ENCODE measurements around the gene FAM234B.
"Not testable (repeated sequence)": the region's sequence is repeated elsewhere in the genome, so short reads cannot be mapped to it uniquely, and the experiment has no call there.

The FAM234B gene

GRCh38 chr12:13066014-13066413, 21.8 kb downstream of the FAM234B start:
- DNase-seq, result no peak

GRCh38 chr12:13066459-13066858, 22.3 kb downstream of the FAM234B start:
- DNase-seq, result no peak

GRCh38 chr12:13067322-13067721, 23.1 kb downstream of the FAM234B start:
- no peak for DNase-seq

- DNase-seq, result no peak
Measured at GRCh38 chr12:13069380-13069779, 25.2 kb downstream of the FAM234B start.

GRCh38 chr12:13071305-13072280, 27.4 kb downstream of the FAM234B start:
- DNase-seq, result peak in 1 of 3 experiments; percentile 41

GRCh38 chr12:13073173-13073572, 29.0 kb downstream of the FAM234B start:
- no peak for DNase-seq

GRCh38 chr12:13074396-13075117, 30.4 kb downstream of the FAM234B start:
- peak in 1 of 3 experiments; percentile 25 for DNase-seq

- no peak for DNase-seq
Measured at GRCh38 chr12:13075118-13075480, 30.9 kb downstream of the FAM234B start.

- no peak for DNase-seq
Measured at GRCh38 chr12:13075786-13076570, 31.8 kb downstream of the FAM234B start.

GRCh38 chr12:13079440-13079906, 35.3 kb downstream of the FAM234B start:
- DNase-seq, result peak in 1 of 3 experiments; percentile 47

- DNase-seq, result no peak
Measured at GRCh38 chr12:13080266-13080665, 36.1 kb downstream of the FAM234B start.

GRCh38 chr12:13082861-13083260, 38.7 kb downstream of the FAM234B start:
- no peak for DNase-seq

- not testable (repeated sequence) for DNase-seq
Measured at GRCh38 chr12:13083638-13084037, 39.5 kb downstream of the FAM234B start.

- DNase-seq, result no peak
Measured at GRCh38 chr12:13084898-13085640, 40.9 kb downstream of the FAM234B start.

GRCh38 chr12:13085968-13086686, 41.9 kb downstream of the FAM234B start:
- peak in 1 of 3 experiments; percentile 37 for DNase-seq

GRCh38 chr12:13087766-13088165, 43.6 kb downstream of the FAM234B start:
- no peak for DNase-seq

GRCh38 chr12:13088496-13088895, 44.3 kb downstream of the FAM234B start:
- DNase-seq, result no peak

- DNase-seq, result no peak
Measured at GRCh38 chr12:13090054-13090453, 45.9 kb downstream of the FAM234B start.

GRCh38 chr12:13091832-13092231, 47.7 kb downstream of the FAM234B start:
- no peak for DNase-seq

- DNase-seq, result no peak
Measured at GRCh38 chr12:13093191-13093847, 49.1 kb downstream of the FAM234B start.

- no peak for DNase-seq
Measured at GRCh38 chr12:13093848-13094220, 49.7 kb downstream of the FAM234B start.

Data from NCI-H1417 (cell line).